Measurements from ENCODE around the gene CREB5. TPM values are rescaled to one million over a fixed set of nuclear protein-coding genes. Genes with fewer than 3 reads are reported as not detected.

The CREB5 gene
- polyA plus RNA-seq, 1 experiment, result 3.9 TPM

GRCh38 chr7:28672397-28672797, 260.1 kb downstream of the CREB5 start:
- DNase-seq (ENCODE audit: low read depth), result no peak
- H3K36me3 ChIP-seq (ENCODE audit: control insufficient read depth, insufficient read depth, low read length), result no peaks in the 10 kb centered on the region
- POLR2A ChIA-PET, result no interaction called here
- H3K4me3 ChIP-seq (ENCODE audit: low read depth, low read length), result no peak overlapping the region
- no peak for TF ChIP-seq CTCF (IDR thresholded peaks at IDR 0.05; ENCODE audit: insufficient read depth, low read depth, low read length)
- CTCF ChIA-PET, result interaction anchor here (0.6 kb wide), 1 partner anchor 117 kb away, joined by 3 read pairs; no protein-coding TSS in a partner anchor
- H3K27me3 ChIP-seq (ENCODE audit: control insufficient read depth, insufficient read depth, low read length), result no peaks in the 10 kb centered on the region

- ChIA-PET CTCF (interaction anchor here (1.2 kb wide), 1 partner anchor 12 kb away, joined by 3 read pairs; no protein-coding TSS in a partner anchor), POLR2A (no interaction called here)
- no peak for TF ChIP-seq CTCF (IDR thresholded peaks at IDR 0.05; ENCODE audit: insufficient read depth, low read depth, low read length)
- Histone ChIP-seq H3K4me3 (ENCODE audit: low read depth, low read length) (no peak overlapping the region), H3K36me3 (ENCODE audit: control insufficient read depth, insufficient read depth, low read length) (no peaks in the 10 kb centered on the region), H3K27me3 (ENCODE audit: control insufficient read depth, insufficient read depth, low read length) (no peaks in the 10 kb centered on the region)
- DNase-seq (ENCODE audit: low read depth), result no peak
Measured at GRCh38 chr7:28674359-28674782, 262.1 kb downstream of the CREB5 start.

- H3K36me3 ChIP-seq (ENCODE audit: control insufficient read depth, insufficient read depth, low read length), result no peaks in the 10 kb centered on the region
- ChIA-PET POLR2A (no interaction called here), CTCF (interaction anchor here (1.0 kb wide), 1 partner anchor 15 kb away, joined by 3 read pairs; no protein-coding TSS in a partner anchor)
- H3K4me3 ChIP-seq (ENCODE audit: low read depth, low read length), result no peak overlapping the region
- no peaks in the 10 kb centered on the region for H3K27me3 ChIP-seq (ENCODE audit: control insufficient read depth, insufficient read depth, low read length)
- TF ChIP-seq CTCF (IDR thresholded peaks at IDR 0.05; ENCODE audit: insufficient read depth, low read depth, low read length), result no peak
- DNase-seq (ENCODE audit: low read depth), result no peak
Measured at GRCh38 chr7:28675429-28675828, 263.1 kb downstream of the CREB5 start.

- ChIA-PET POLR2A (no interaction called here), CTCF (no interaction called here)
- Histone ChIP-seq H3K36me3 (ENCODE audit: control insufficient read depth, insufficient read depth, low read length) (no peaks in the 10 kb centered on the region), H3K4me3 (ENCODE audit: low read depth, low read length) (no peak overlapping the region), H3K27me3 (ENCODE audit: control insufficient read depth, insufficient read depth, low read length) (no peaks in the 10 kb centered on the region)
- DNase-seq (ENCODE audit: low read depth), result no peak
- TF ChIP-seq CTCF (IDR thresholded peaks at IDR 0.05; ENCODE audit: insufficient read depth, low read depth, low read length), result no peak
Measured at GRCh38 chr7:28677668-28678067, 265.4 kb downstream of the CREB5 start.

DNA sequence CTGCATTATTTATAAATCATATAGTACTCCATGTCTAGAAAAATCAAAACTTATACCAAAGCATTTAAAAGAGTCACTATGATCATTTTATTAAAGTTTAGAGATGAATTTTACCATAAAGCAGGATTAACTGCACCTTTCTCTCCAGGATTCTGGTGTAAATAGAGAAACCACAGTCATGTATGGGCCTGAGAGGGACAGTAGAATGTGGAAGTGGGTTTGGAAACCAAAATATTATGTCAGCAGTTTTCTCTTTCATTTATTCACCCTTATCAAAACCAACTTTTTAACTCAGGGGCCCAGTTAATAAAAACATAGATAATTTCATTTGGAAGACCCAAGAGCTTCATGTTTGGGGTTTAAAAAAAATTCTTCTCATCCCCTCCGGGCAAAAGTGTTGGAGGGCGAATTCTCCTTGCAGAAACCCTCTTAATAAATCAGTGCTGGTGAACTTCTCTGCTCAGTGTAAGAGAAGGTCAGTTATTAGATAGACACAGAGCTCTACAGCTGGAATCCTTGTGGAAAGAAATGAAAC, 266.2 kb downstream of the CREB5 start:
- CTCF ChIA-PET, result no interaction called here
- no peak for TF ChIP-seq CTCF (IDR thresholded peaks at IDR 0.05; ENCODE audit: insufficient read depth, low read depth, low read length)
- Histone ChIP-seq H3K4me3 (ENCODE audit: low read depth, low read length) (no peak overlapping the region), H3K27me3 (ENCODE audit: control insufficient read depth, insufficient read depth, low read length) (no peaks in the 10 kb centered on the region), H3K36me3 (ENCODE audit: control insufficient read depth, insufficient read depth, low read length) (no peaks in the 10 kb centered on the region)
- POLR2A ChIA-PET, result no interaction called here
- DNase-seq (ENCODE audit: low read depth), result no peak

Data from BJ (cell line).